ENCODE measurements around the gene SGCB.

The SGCB gene

GRCh38 chr4:52017814-52018213 lies 20.3 kb downstream of the SGCB start:
- FAIRE-seq = peak; percentile 71

DNA sequence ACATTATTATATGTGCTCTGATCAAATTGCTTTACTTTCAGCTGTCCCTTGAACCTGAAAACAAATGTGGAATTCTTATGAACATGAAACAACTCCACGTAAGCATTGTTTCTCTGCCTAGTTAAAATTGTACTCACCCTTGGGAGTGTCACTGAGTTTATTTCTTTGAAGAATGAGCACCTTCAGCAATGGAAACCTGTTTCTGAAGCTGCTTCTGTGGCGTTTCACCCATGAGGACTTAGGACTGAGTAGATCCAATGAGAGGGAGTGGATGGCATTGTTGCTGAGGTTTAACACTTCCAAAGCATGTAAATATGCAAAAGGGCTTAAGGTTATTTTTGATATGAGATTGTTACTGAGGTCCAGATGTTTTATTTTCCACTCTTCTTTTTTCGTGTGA lies 21.1 kb downstream of the SGCB start:
- no peak for FAIRE-seq

- peak; percentile 95 for FAIRE-seq
Observed at GRCh38 chr4:52015366-52015765, 22.7 kb downstream of the SGCB start.

GRCh38 chr4:52014903-52015302 lies 23.2 kb downstream of the SGCB start:
- FAIRE-seq = peak; percentile 27

DNA sequence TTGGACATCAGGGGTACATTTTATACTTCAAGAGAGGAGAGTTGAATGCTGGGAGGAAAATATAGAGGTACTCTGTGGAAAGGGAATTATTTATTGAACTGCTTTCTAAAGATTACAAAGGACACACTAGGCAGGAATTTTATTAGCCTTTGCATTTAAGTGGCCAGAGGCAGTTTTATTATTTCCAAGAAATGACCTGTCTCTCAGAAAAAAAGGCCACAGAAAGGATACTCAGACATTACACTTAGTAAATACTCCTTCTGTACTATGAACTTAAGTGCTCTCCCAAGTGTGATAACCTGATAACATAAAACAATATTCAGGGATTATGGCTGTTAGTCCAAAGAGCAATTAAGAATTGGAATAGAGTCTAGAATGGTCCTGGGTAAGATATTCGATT lies 25.4 kb downstream of the SGCB start:
- no peak for FAIRE-seq

DNA sequence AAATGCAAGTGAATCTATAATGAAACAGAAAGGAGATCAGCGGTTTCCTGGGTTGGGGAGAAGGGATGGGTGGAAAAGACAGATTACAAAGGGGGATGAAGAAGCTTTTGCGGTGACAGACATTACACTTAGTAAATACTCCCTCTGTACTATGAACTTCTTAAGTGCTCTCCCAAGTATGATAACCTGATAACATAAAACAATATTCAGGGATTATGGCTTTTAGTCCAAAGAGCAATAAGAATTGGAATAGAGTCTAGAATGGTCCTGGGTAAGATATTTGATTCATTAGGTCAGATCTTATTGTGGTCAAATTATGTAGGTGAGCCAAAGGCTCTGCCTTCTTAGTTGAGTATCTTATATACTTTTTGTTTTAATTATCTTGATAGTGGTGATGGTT lies 27.1 kb downstream of the SGCB start:
- no peak for FAIRE-seq

DNA sequence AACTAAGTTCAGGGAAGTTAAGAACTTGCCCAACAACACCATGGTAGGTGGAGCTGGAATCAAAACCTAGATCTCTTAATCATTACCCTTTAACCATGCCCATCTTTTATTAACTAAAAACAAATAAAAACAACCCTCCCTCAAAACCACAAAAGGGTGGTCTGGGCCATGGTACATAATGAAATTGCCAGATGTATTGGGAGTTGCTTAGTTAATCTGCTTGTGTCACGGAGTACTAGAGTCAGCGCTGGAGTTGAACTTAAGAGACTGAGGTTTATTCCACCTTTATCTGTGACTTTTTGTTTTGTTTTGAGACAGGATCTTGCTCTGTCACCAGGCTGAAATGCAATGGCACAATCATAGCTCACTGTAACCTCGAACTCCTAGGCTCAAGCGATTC lies 31.2 kb downstream of the SGCB start:
- FAIRE-seq = no peak

- no peak for FAIRE-seq
Observed at GRCh38 chr4:52005604-52006273, 32.4 kb downstream of the SGCB start.

DNA sequence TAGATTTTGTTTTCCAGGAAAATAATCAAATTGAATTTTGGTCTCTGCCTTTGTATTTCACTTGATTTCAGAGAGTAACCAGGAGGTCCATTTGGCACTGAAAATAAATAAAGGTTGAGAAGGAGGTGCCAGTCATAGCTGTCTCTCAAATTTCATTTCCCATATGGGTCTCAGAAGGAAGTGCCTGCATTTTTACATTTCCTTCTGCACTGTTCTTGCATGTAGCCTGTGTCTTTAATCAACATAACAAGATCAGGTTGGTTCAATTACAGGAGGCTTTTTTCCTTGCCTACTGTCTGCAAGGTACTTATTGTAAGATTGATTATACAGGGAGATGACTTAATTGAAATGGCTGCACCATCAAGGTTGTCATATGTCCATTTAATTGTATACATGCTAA lies 33.7 kb downstream of the SGCB start:
- FAIRE-seq = no peak

GRCh38 chr4:52001616-52002015 lies 36.5 kb downstream of the SGCB start:
- no peak for FAIRE-seq

DNA sequence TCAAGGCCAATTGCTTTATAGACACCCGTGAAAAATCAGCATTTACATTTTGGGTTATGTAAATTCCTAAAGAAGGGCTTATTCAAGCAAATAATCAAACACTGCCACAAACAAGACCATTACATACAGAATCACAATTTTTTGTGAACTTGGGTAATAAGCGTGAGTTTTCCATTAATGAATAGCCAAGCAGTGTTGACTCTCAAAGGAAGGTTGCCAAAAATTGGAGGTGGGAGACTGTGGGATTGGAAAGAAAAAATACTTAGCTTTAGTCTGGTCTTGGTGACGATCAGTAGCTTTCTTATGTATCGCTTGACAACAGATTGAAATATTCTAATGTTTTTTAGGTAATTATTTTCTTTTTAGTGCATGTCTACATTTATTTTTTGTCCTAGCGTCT lies 38.8 kb downstream of the SGCB start:
- peak; percentile 74 for FAIRE-seq

DNA sequence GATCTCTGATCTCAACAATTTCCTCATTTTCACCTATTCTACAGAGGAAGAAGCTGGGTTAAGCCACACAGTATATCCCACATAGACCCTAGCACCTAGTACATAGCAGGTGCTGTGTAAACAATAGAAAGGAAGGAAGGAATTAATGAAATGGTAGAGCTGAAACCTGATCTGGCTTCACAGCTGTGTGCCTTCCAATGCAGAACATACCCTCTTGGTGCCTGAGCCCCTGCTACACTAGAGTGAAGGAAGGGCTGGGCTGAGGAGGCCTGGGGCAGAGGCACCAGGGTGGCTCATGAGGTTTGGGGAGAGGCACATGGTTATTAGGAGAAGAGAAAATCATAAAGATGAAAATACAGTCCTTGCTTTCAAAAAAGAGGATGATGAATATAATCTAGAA lies 39.3 kb downstream of the SGCB start:
- no peak for FAIRE-seq

DNA sequence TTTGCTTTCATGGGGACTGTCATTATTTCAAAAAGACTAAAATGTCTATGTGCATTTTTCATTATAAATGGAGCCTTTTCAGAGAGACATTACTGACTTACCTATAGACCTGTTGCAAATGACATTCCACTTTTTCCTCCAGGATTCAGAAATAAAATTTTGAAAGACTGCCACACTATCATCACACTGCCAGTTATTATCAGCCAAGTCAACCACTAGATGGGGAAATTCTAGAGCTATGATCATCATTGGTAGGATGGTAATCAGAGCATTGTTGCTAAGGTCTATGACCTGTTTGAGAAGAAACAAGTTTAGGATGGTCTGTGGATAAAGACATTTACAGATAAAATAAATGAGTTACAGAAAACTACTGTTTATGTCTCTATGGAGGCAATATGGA lies 40.5 kb downstream of the SGCB start:
- FAIRE-seq = no peak

- FAIRE-seq = no peak
Observed at GRCh38 chr4:51995647-51996220, 42.4 kb downstream of the SGCB start.

Data from islet of Langerhans (tissue), 1 donor.